H9 (cell line): ENCODE results near the gene ITGA8. TPM values are rescaled to one million over a fixed set of nuclear protein-coding genes. Genes with fewer than 3 reads are reported as not detected.

Experiments
- DNase-seq: peaks from one replicate; pipeline ENCODE4 v3.0.0-alpha.2; 2017
- H2AFZ ChIP-seq: one replicate; pipeline ENCODE4 v1.6.1; 2013; ENCODE audit warnings: mild to moderate bottlenecking, low read length, control low read depth, moderate library complexity
- H2AK5ac ChIP-seq: 2 replicates; pipeline ENCODE4 v1.6.1; 2013; ENCODE audit warnings: low read length, control low read depth, mixed read lengths; ENCODE audit not compliant: insufficient read length
- H2BK120ac ChIP-seq: one replicate; pipeline ENCODE4 v1.6.1; 2013; ENCODE audit warnings: low read depth, mild to moderate bottlenecking, low read length, control low read depth, inconsistent platforms; ENCODE audit not compliant: poor library complexity, severe bottlenecking
- H2BK12ac ChIP-seq: 2 replicates; pipeline ENCODE4 v1.6.1; 2013; ENCODE audit warnings: low read length, control low read depth, mixed read lengths, low read depth; ENCODE audit not compliant: insufficient read length
- H2BK15ac ChIP-seq: 2 replicates; pipeline ENCODE4 v1.6.1; 2013; ENCODE audit warnings: low read depth, low read length, control low read depth
- H2BK20ac ChIP-seq: one replicate; pipeline ENCODE4 v1.6.1; 2013; ENCODE audit warnings: low read depth, mild to moderate bottlenecking, low read length, control low read depth, inconsistent platforms; ENCODE audit not compliant: poor library complexity, severe bottlenecking
- H2BK5ac ChIP-seq: 2 replicates; pipeline ENCODE4 v1.6.1; 2013; ENCODE audit warnings: low read length, control low read depth, mixed read lengths; ENCODE audit not compliant: insufficient read length
- H3K14ac ChIP-seq: 2 replicates; pipeline ENCODE4 v1.6.1; 2013; ENCODE audit warnings: low read length, control low read depth; ENCODE audit not compliant: insufficient read depth
- H3K18ac ChIP-seq: 2 replicates; pipeline ENCODE4 v1.6.1; 2013; ENCODE audit warnings: low read depth, mild to moderate bottlenecking, mixed read lengths, low read length, control low read depth; ENCODE audit not compliant: insufficient read length
- H3K23ac ChIP-seq: 2 replicates; pipeline ENCODE4 v1.6.1; 2013; ENCODE audit warnings: low read length, control low read depth, mixed read lengths, low read depth; ENCODE audit not compliant: insufficient read length
- H3K23me2 ChIP-seq: 2 replicates; pipeline ENCODE4 v1.6.1; 2013; ENCODE audit warnings: low read depth, mild to moderate bottlenecking, mixed read lengths, low read length, control low read depth; ENCODE audit not compliant: insufficient read length, poor library complexity, severe bottlenecking
- H3K27ac ChIP-seq: 2 replicates; pipeline ENCODE4 v1.5.1; 2013; ENCODE audit warnings: low read length, control low read depth, mixed read lengths, low read depth; ENCODE audit not compliant: insufficient read length
- H3K27me3 ChIP-seq: 2 replicates; pipeline ENCODE4 v1.6.1; 2013; ENCODE audit warnings: low read length, control low read depth, inconsistent platforms; ENCODE audit not compliant: insufficient read depth
- H3K4ac ChIP-seq: 2 replicates; pipeline ENCODE4 v1.6.1; 2013; ENCODE audit warnings: low read depth, mild to moderate bottlenecking, control low read depth, inconsistent platforms, low read length, moderate library complexity
- H3K4me1 ChIP-seq: 2 replicates; pipeline ENCODE4 v1.6.1; 2013; ENCODE audit warnings: low read length, control low read depth, inconsistent platforms; ENCODE audit not compliant: insufficient read depth
- H3K4me2 ChIP-seq: 2 replicates; pipeline ENCODE4 v1.6.1; 2013; ENCODE audit warnings: low read length, control low read depth, mixed read lengths; ENCODE audit not compliant: insufficient read length, insufficient read depth
- H3K56ac ChIP-seq: 2 replicates; pipeline ENCODE4 v1.6.1; 2013; ENCODE audit warnings: low read depth, mild to moderate bottlenecking, mixed read lengths, low read length, control low read depth; ENCODE audit not compliant: insufficient read length
- H3K79me1 ChIP-seq: 2 replicates; pipeline ENCODE4 v1.6.1; 2013; ENCODE audit warnings: low read depth, mild to moderate bottlenecking, moderate library complexity, low read length, control low read depth, inconsistent platforms; ENCODE audit not compliant: insufficient read depth, poor library complexity, severe bottlenecking
- H3K79me2 ChIP-seq: 2 replicates; pipeline ENCODE4 v1.6.1; 2013; ENCODE audit warnings: low read length, control low read depth, inconsistent platforms; ENCODE audit not compliant: insufficient read depth
- H3K9ac ChIP-seq: 2 replicates; pipeline ENCODE4 v1.6.1; 2013; ENCODE audit warnings: low read length, control low read depth, mixed read lengths; ENCODE audit not compliant: insufficient read length; ENCODE audit errors: extremely low read depth
- H3K9me3 ChIP-seq: one replicate; pipeline ENCODE4 v1.6.1; 2013; ENCODE audit warnings: low read depth, low read length, inconsistent platforms; ENCODE audit not compliant: control insufficient read depth
- H3T11ph ChIP-seq: one replicate; pipeline ENCODE4 v1.6.1; 2013; ENCODE audit warnings: mild to moderate bottlenecking, low read length, control low read depth, inconsistent platforms
- H4K20me1 ChIP-seq: one replicate; pipeline ENCODE4 v1.6.1; 2013; ENCODE audit not compliant: control insufficient read depth, insufficient read length, insufficient read depth
- H4K5ac ChIP-seq: 2 replicates; pipeline ENCODE4 v1.6.1; 2013; ENCODE audit warnings: low read depth, mild to moderate bottlenecking, mixed read lengths, low read length, control low read depth; ENCODE audit not compliant: insufficient read length
- H4K8ac ChIP-seq: replicated peaks from 2 replicates; pipeline ENCODE4 v1.6.1; 2013; ENCODE audit warnings: low read length, control low read depth, mixed read lengths, low read depth; ENCODE audit not compliant: insufficient read length
- H4K91ac ChIP-seq: 2 replicates; pipeline ENCODE4 v1.6.1; 2013; ENCODE audit warnings: low read depth, mild to moderate bottlenecking, moderate library complexity, mixed read lengths, low read length, control low read depth; ENCODE audit not compliant: insufficient read length
- H3K27ac Mint-ChIP-seq, 3 experiments: 2 replicates in 2 of 3; 3 replicates in 1 of 3; pipeline ENCODE4 v1.8.0; 2020 to 2021; ENCODE audit warnings: mixed read lengths in 3 of 3, mild to moderate bottlenecking in 1 of 3, moderate library complexity in 1 of 3
- H3K27me3 Mint-ChIP-seq: 2 replicates; pipeline ENCODE4 v1.8.0; 2021; ENCODE audit warnings: low read depth, mild to moderate bottlenecking, moderate library complexity, mixed read lengths
- H3K36me3 Mint-ChIP-seq, 3 experiments: 2 replicates in 2 of 3; 3 replicates in 1 of 3; pipeline ENCODE4 v1.8.0; 2020 to 2021; ENCODE audit warnings: low read depth in 3 of 3, mixed read lengths in 3 of 3; ENCODE audit not compliant: insufficient read depth in 1 of 3
- H3K4me1 Mint-ChIP-seq, 2 experiments: 2 replicates each; pipeline ENCODE4 v1.8.0; 2020; ENCODE audit warnings: mixed read lengths in 2 of 2
- H3K4me3 Mint-ChIP-seq, 2 experiments: 2 replicates in 1 of 2; 3 replicates in 1 of 2; pipeline ENCODE4 v1.8.0; 2020 to 2021; ENCODE audit warnings: mild to moderate bottlenecking in 2 of 2, mixed read lengths in 2 of 2, moderate library complexity in 1 of 2
- H3K9me3 Mint-ChIP-seq, 2 experiments: 2 replicates in 1 of 2; 3 replicates in 1 of 2; pipeline ENCODE4 v1.8.0; 2020; ENCODE audit warnings: mild to moderate bottlenecking in 2 of 2, mixed read lengths in 2 of 2, moderate library complexity in 1 of 2
- WGBS: extraction: QIAGEN DNeasy Blood & Tissue Kit; methylation state at CpG from one replicate; pipeline ENCODE4 v1.1.7; 2013; ENCODE audit warnings: missing lambda C conversion rate, low lambda C conversion rate, mixed read lengths; ENCODE audit not compliant: insufficient read length; ENCODE audit errors: extremely low coverage; 5-methylcytosine and 5-hydroxymethylcytosine counted together
- total RNA-seq: library from RNA; stranded (reverse); gene quantifications from 2 replicates; pipeline ENCODE4 v1.2.1, GENCODE V29; 2021
- TF ChIP-seq, protein P1 (sequence below): fragments of 200-600 bp; sonication (generic); conservative IDR thresholded peaks from 3 replicates; pipeline ENCODE4 v1.8.0; 2021; ENCODE audit warnings: antibody characterized with exemption, mild to moderate bottlenecking

ITGA8 gene
- total RNA-seq, 1 experiment from 2014 or later: not detected

DNA sequence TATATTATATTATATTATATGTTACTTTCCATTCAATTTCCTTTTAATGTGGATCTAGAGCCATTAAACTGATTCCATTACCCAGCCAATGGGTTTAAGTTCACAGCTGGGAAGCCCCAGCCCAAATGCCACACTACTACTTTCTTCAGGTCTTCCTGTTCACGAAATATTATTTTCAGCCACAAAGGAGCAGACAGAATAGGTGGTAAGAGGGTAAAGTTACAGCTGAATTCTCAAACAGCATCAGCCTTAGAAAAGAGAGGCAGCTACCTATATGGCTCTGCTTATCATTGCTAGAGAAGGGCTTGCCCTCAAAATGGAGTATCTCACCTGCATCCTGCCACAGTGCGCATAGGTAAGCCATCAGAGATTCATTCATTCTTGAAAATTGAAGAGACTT, 128.3 kb downstream of the ITGA8 start:
- Histone ChIP-seq H3K79me2 (no peaks in the 10 kb centered on the region), H4K5ac (no peak overlapping the region), H2AK5ac (no peak overlapping the region), H2BK5ac (no peak overlapping the region), H3K4me2 (no peak overlapping the region), H3K23ac (no peak overlapping the region), H4K8ac (no peak overlapping the region), H3K27me3 (no peaks in the 10 kb centered on the region), H3K9ac (no peak overlapping the region), H3T11ph (no peak overlapping the region), H3K23me2 (no peaks in the 10 kb centered on the region), H3K79me1 (no peaks in the 10 kb centered on the region), H2BK12ac (no peak overlapping the region), H3K18ac (no peak overlapping the region), H2BK120ac (no peak overlapping the region), H4K20me1 (no peaks in the 10 kb centered on the region), H2BK20ac (no peak overlapping the region), H3K4ac (no peak overlapping the region), H3K4me1 (no peaks in the 10 kb centered on the region), H2AFZ (no peak overlapping the region), H3K14ac (no peak overlapping the region), H3K27ac (no peak overlapping the region), H3K9me3 (no peaks in the 10 kb centered on the region), H3K56ac (no peak overlapping the region), H4K91ac (no peak overlapping the region), H2BK15ac (no peak overlapping the region)
- no CpG with 5 or more reads among the region's 2 CpGs for whole genome bisulfite sequencing
- TF ChIP-seq, protein P1, sequence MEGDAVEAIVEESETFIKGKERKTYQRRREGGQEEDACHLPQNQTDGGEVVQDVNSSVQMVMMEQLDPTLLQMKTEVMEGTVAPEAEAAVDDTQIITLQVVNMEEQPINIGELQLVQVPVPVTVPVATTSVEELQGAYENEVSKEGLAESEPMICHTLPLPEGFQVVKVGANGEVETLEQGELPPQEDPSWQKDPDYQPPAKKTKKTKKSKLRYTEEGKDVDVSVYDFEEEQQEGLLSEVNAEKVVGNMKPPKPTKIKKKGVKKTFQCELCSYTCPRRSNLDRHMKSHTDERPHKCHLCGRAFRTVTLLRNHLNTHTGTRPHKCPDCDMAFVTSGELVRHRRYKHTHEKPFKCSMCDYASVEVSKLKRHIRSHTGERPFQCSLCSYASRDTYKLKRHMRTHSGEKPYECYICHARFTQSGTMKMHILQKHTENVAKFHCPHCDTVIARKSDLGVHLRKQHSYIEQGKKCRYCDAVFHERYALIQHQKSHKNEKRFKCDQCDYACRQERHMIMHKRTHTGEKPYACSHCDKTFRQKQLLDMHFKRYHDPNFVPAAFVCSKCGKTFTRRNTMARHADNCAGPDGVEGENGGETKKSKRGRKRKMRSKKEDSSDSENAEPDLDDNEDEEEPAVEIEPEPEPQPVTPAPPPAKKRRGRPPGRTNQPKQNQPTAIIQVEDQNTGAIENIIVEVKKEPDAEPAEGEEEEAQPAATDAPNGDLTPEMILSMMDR: no peak
- Mint-ChIP-seq H3K36me3 (no peaks in the 10 kb centered on the region), H3K4me3 (no peak overlapping the region), H3K9me3 (no peaks in the 10 kb centered on the region), H3K27me3 (peaks cover 5% of the 10 kb centered on the region; the same call in 1 of the 2 replicates), H3K4me1 (peaks cover 0 to 2% of the 10 kb centered on the region in 2 experiments; a peak in 1 of 4 replicates), H3K27ac (no peak overlapping the region)
- no peak for DNase-seq
